RPMI8226 (cell line): ENCODE results near the gene SOS1.
"Not testable (repeated sequence)": the region's sequence is repeated elsewhere in the genome, so short reads cannot be mapped to it uniquely, and the experiment has no call there.

Source experiments
- DNase-seq: peaks from one replicate; pipeline ENCODE4 v3.0.0-alpha.2; 2015

SOS1 gene

DNA sequence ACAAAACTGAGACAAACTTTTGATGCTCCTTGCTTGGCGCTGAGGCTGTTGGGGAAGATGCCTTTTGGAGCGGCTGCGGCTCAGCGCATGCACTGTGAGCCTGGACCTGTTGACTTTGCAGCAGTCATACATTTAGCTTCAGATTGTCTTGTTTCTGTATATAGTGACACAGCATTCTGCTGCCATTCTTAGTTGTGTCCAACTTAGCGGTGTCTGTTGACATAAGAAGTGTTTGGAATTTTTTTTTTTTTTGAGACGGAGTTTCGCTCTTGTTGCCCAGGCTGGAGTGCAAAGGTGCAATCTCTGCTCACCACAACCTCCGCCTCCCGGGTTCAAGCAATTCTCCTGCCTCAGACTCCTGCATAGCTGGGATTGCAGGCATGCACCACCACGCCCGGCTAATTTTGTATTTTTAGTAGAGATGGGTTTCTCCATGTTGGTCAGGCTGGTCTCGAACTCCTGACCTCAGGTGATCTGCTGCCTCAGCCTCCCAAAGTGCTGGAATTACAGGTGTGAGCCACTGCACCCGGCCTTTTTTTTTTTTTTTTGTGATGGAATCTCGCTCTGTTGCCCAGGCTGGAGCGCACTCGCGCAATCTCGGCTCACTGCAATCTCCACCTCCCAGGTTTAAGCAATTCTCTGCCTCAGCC lies 17.5 kb upstream of the SOS1 start:
- not testable (repeated sequence) for DNase-seq

DNA sequence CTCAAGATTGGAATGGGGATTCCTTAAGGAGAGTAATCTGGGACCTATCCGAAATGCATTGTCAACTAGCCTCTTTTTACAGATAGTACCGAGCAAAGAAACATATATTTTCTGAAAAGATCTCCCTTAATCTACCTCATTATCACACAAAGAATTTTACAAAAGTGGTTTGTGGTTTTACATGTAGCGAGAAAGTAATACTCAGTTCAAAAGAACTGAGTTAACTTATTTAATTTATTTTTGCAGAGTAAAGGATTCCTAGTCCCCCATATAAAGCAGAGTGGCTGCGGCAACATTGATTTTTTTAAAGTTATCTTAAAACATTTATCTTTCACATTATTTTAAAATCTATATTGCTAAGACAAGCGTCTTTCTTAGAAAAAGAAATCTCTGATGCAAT lies 15.9 kb upstream of the SOS1 start:
- DNase-seq = no peak

DNA sequence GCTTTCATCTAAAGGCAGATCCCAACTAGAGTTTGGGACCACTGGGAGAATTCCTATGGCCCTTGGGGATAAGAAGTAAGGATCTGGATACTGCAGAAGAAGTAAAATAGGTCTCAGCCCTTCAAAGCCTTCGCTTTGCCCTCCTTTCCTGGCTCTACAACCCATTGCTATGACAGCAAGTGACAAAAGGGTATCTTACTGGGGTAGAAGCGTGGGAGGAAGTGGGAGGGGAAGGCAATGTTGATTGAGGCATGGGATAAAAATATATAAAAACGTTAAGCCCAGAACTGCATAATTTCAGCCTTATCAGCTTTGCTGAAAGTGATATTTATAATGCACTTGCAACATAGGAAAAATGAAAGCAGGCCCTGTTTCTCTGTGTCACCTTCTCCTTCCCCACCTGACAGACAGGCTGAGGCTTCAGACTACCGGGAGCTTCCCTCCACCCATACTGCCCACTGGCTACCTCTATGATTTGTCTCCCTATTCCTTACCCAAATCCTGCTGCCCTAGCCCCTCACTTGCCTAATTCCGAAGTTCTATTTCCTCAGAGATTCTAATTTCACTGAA lies 14.9 kb upstream of the SOS1 start:
- DNase-seq = no peak

DNA sequence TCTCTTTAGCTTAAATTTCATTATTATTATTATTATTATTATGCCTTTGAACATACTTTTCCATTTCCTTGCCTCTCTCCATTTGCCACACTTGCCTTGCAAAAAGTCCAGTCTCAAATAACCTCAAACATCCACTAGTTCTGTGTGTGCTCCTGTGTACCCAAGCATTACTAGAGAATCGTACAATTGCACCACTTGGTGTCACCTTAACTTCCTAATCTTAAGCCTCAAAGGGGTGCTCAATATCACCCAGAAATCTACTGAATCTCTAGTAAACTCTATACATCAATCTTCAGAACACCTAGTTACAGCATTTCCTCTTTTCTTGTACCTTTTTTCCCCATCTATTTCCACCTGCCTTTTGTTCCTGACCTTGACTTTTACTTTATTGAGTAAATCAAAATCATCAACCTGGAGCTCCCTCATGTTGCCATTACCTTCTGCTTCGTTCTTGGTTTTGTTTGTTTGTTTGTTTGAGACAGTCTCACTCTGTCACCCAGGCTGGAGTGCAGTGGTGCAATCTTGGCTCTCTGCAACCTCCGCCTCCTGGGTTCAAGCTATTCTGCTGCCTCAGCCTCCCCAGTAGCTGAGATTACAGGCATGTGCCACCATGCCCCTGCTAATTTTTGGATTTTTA lies 12.5 kb upstream of the SOS1 start:
- DNase-seq = no peak

DNA sequence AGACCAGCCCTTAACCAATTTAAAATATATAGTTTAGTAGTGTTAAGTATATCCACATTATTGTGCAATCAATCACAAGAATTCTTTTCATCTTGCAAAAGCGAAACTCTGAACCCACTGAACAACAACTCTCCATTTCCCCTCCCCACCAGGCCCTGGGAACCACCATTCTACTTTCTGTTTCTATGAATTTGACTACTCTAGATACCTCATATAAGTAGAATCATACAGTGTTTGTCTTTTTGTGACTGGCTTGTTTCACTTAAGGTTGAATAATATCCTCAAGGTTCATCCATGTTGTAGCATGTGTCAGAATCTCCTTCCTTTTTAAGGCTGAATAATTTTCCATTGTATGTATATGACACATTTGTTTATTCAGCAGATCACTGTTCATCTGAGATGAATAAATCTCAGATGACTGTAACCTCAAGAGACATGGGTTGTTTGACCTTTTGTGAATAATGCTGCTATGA lies 8.1 kb upstream of the SOS1 start:
- DNase-seq = peak; percentile 63

DNA sequence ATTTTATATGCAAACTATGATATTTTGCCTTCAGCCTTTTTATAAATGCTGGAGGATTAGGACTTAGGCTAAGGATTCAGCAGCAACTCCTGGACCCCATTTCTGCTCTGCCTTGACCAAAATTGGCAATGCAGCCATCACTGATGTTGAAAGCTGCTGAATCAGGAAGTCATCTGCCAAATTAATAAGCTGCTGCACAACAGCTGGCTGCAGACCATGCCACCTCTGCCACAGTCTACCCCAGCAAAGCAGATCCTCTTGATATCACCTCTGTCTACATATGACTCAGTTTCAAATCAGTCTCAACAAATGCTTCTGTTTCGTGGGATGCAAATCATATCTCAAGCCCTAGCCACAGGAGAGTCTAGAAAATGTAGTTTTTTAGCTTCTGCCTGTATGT lies 7.1 kb upstream of the SOS1 start:
- DNase-seq = peak; percentile 77

DNA sequence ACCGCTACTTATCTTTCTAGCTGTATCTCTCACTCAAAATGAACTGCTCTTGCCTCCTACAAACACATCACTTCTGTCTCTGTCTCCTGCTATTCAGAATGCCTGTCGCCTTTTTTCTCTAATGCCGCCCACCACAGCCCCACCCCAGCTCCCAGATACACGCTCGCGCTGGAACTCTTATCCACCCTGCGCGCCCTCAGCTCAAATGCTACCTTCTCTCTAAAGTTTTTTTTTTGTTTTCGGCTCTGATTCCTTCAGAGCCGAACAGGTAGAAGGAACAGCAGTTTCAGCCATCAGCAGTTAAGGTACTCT lies 3.9 kb upstream of the SOS1 start:
- DNase-seq = no peak

DNA sequence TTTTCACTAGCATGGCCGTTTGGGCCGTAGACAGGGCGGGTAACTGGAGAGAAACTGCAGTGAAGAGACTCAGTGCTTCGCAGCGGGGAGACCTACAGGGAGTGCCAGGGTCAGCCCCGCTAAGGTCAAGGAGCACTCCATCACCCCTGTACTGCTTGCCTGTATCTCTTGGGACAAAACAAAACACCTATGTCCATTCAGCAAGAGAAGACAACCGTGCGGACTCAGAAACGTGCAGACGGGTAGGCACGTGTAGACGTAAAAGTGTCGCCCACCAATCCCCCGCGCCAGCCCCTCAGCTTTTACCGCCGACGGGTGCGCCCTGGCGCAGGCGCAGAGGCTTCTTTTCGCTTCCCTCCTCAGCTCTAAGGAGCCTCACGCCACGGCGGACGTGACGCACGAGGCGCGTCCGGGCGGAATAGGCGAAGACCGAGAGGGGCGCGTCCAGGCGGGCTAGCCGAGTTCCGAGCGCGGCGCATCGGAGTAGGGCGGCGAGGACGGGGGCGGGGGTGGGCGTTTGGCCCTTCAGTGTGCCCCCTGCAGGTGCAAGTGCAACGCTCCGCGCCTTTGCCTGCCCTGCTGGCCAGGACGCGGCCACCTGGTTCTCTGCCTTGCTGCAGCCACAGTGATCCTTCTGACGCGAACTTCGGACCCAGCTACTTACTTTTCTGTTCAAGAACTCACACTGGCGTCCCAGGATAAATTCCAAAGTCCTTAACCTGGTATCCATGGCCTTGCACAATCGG lies 3.3 kb upstream of the SOS1 start:
- DNase-seq = peak; percentile 98

DNA sequence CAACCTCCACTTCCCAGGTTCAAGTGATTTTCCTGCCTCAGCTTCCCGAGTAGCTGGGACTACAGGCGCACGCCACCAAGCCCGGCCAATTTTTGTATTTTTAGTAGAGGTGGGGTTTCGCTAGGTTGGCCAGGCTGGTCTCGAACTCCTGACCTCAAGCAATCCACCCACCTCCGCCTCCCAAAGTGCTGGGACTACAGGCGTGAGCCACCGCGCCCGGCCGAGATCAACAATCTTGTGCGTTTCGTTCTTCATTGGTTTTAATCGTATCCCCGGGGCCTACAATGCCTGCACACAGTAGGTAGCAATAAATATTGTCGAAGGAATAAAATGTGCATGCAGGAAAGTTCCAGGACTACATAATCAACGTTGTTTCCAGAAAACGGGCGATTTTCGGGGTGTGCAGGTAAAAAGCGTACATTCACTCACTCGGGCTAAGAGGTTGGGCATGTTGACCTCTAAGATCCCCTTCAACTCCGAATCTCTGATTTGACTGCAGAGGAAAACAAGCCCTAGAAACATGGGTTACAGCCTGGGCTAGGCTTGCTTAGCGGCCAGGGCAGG lies 2.7 kb upstream of the SOS1 start:
- no peak for DNase-seq

DNA sequence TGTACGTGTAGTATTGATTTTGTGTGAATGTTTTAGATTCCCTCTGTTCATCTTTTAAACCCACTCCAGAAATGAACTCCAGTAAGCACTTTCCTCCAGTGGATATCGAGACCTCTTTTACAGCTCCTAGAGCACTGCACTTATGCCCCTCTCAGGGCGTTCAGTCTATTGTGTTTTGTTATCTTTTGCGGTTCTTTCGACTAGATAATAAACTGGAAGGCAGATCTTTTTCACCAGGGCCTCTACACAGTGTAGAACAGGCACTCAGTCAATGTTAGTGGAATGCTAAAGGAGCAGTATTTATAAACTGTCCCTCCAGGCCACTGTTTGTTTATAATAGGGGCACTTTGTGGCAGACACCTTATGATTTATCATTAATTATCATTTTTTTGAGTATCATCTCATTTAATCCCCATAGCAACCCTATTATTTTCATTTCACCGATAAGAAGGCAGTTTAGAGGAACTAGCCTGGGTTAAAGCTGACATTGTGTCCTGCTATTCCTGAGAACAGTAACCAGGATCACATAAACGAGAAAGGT lies 742 bp upstream of the SOS1 start:
- peak; percentile 20 for DNase-seq

DNA sequence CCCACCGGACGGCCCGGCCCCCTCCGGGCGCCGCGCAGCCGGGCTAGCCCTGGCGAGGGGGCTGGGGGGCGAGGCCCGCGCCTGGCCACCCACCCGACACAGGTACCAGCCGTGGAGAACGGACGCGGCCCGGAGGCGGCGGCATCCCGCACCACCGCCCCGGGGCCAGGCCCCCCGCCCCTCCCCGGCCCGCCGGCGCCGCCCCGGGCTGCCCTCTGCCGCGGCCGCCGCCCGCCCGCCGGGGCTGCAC lies 405 bp downstream of the SOS1 start:
- DNase-seq = no peak

DNA sequence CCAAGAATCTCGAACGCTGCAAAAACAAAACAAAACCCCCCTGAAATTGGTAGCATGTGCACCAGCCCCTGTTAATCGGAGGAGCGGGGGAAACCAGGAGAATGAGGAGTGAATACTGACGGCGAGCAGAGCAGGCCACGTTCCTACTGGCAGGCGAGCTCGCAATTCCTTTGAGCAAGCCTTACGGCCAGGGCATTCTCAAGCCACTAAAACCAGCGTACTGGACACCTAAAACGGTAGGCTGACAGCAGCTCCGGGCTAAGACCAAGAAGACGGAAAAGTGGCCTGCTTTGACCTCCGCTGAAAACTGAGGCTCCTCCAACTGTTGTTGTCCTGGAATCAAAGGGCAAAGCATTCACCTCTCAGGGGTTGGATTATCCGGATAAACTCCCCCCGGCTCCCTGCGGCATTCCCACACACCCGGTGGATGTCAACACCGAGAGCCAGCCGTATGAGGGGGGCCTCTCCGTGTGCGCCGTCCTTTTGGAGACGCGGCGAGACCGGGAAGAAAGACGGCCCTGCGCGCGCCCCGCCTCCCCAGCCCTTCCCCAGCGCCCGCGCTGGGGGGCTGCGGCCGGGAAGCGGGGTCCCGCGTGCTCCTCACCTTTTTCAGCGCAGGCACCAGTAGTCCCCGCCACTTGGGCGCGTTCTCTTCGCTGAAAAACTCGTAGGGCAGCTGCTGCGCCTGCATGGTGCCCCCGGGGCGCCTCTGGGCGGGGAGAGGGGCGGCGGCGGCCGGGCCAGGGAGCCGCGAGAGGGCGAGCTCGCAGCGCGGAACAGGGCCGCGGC lies 925 bp downstream of the SOS1 start:
- peak; percentile 65 for DNase-seq

DNA sequence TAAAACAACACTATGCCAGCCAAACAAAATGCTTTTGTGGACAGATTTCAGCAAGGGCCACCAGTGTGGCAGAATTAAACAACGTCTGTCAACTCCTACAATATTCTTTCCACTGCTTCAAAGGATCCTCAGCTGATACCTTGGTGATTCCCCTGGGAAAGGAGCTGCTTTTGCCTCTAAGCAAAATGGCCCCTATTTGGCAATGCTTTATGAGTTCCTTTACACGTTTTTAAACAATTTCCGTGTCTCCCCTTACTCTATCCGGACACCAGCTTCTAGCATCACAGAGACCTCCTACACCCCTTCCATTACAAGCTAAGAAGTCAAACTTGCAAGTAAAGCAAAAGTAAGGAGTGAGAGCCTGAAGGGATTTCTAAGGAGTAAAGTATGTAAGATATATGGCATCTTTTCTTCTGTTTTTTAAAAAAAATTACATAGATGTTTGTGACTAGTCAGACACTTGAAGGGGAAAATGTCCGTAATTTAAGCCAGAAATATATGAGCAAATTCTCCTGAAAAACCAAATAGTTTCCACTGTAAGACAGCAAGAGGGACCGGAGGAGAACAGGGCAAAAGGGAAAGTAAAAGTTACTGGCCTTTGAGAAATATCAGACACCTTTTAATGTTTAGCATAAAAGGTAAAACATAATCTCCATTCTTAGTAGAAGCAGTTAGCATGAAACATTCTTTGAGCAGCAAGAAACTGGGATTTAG lies 1.9 kb downstream of the SOS1 start:
- peak; percentile 31 for DNase-seq

DNA sequence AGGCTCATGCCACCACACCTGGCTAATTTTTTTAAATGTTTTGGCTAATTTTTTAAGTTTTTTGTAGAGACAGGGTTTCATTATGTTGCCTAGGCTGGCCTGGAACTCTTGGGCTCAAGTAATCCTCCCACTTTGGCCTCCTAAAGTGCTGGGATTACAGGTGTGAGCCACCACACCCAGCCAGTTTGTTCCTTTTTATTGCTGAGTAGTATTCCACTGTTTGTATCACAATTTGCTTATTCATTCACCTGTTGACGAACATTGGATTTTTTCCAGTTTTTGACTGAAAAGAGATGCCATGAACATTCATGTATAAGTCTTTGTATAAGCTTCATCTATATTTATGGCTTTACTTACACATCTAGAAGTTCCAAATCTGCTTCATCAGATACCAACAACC lies 5.3 kb downstream of the SOS1 start:
- DNase-seq = no peak

DNA sequence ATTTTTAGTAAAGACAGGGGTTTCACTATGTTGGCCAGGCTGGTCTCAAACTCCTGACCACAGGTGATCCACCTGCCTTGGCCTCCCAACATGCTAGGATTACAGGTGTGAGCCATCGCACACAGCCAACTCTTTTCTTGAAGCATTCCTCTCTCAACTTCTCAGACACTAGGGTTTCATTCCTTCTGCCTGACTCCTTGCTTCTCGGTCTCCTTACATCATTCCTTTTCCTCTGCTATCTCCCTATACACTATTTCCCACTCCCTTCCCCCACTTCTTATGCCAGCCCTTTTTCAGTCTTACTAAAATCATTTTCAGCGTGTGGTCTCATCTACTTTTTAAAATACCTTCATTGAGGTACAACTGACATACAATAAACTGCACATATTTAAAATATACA lies 6.1 kb downstream of the SOS1 start:
- no peak for DNase-seq

DNA sequence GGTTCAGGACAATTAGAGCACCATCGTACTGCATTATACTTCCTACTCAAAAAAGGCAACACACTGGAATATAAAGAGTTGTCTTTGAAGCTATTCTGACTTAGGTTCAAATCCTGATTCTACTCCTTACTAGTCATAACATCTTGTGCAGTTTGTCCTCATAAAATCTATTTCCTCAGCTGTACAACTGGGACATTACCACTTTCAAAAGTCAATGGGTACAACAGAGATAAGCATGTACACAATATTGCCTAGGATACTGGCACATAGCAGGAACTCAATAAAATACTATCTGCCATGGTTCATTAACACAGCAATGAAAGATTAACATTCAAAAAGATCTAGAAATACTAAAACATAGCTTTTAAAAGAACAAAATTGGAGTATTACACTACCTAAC lies 11.3 kb downstream of the SOS1 start:
- DNase-seq = no peak

DNA sequence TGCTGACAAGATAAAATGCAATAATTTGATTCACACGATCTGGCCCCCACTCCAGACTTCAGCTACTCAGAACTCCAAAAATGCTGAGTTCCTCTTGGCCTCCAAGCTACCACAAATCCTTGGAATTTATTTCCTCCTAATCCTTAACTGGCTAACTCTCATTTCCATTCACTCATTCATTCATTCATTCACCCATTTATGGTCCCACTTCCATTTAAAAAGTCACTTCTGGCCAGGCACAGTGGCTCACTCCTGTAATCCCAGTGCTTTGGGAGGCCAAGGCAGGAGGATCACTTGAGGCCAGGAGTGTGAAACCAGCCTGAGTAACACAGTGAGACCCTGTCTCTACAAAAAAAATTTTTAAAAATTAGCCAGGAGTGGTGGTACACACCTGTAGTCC lies 12.5 kb downstream of the SOS1 start:
- DNase-seq = no peak

DNA sequence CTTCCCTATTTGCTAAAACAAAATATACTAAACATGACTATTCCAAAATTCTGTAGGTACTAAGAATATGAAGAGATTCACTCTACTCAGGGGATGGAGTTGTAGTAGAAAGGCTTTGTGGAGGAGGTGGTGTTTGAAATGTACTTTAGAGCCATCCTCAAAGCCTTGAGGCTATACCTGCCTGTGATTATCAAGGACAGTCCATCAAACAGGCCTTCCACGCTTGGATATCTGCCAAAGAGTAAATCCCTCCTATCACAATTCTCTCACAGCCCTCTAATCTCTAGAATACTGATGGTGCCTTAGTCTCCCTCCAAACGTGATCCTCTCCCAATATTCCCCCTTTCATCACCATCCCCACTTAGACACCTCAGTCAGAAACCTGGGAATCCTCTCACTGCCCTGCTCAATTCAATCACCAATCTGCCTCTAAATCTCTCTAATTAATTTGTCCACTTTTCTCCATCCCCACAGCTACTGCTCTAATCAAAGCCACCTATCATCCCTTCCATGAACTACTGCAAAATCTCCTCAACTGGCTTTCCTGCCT lies 13.1 kb downstream of the SOS1 start:
- DNase-seq = no peak

DNA sequence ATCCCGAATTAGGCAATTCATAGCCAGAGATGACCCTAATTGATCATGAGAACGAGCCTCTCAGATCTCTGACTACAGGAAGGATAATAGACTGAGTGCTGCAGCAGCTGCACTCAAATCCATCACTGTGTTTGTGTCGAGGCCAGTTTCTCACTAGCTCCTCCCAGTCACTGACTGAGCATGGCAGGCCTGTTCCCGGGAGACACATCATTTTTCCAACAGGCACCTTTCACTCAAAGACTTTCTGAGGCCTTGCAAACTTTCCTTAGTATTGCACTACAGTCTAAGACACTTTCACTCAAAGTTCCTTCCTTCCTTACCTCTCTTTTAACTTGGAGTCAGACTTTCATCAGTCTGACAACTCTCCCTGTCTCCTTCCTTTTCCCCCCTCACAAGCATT lies 13.7 kb downstream of the SOS1 start:
- DNase-seq = no peak

DNA sequence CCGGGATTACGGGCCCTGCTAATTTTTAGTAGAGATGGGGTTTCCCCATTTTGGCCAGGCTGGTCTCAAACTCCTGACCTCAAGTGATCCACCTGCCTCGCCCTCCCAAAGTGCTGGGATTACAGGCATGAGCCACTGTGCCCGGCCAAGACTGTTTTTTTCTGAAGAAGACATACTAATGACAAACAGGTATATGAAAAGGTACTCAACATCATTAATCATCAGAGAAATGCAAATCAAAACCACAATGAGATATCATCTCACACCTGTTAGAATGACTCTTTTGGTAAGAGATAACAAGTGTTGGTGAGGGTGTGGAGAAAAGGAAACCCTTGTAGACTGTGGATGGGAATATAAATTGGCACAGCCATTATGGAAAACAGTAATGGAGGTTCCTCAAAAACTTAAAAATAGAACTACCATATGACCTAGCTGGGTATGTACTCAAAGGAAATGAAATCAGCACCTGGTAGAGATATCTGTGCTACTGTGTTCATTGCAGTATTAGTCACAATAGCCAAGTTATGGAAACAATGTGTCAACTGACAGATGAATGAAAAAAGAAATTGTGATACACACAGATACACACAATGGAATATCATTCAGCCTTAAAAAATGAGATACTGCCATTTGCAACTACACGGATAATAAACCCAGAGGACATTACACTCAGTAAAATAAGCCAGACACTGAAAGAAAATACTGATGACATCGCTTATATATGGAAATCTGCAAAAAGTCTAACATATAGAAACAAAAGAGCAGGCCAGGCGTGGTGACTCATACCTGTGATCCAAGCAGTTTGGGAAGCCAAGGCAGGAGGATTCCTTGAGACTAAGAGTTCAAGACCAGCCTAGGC lies 20.8 kb downstream of the SOS1 start:
- DNase-seq = no peak

DNA sequence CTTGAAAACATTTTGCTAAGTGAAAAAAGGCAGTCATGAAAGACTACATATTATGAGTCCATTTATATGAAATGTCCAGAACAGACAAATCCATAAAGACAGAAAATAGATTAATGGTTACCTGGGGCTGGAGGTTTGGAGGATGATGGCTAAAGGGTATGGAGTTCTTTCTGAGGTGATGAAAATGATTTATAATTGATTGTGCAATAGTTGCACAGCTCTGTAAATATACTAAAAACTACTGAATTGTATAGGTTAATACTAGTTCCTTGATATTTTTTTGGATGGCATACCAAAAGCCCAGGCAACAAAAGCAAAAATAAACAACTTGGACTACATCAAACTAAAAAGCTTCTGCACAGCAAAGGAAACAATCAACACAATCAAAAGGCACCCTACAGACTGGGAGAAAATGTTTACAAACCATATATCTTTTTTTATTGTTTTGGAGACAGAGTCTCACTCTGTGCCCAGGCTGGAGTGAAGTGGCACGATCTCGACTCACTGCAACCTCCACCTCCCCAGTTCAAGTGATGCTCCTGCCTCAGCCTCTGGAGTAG lies 21.5 kb downstream of the SOS1 start:
- DNase-seq = no peak
